Head of caudate nucleus (tissue), 42 donors: ENCODE results near the gene RASL11A.
"Not testable (repeated sequence)": the region's sequence is repeated elsewhere in the genome, so short reads cannot be mapped to it uniquely, and the experiment has no call there.

Experiments
- DNase-seq, 42 donors: peaks; one replicate each; pipeline versions ENCODE4 v3.0.0 to v3.0.0-alpha.2; 2020 to 2021; ENCODE audit warnings: mixed read lengths in 7 of 42
- intact Hi-C: fragments of 100-400 bp; cut with DNase I; formaldehyde crosslinking; loops from one replicate; pipeline ENCODE4 v1.15.0; 2022

The RASL11A gene

DNA sequence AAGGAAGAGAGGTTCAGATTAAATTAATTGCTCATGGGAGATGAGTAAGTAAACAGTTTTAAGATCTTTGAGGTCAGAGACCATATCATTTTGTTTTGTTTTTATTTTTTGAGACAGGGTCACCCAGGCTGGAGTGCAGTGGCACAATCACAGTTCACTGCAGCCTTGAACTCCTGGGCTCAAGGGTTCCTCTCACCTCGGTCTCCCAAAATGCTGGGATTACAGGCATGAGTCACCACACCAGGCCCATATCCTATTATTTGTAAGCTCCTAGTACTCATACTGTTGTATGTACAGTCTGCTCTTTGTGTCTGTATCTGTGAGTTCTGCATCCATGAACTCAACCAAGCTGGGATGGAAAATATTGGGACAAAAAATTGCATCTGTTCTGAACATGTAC, 6.0 kb upstream of the RASL11A start:
- no peak for DNase-seq
- intact Hi-C loops = no loop called here

DNA sequence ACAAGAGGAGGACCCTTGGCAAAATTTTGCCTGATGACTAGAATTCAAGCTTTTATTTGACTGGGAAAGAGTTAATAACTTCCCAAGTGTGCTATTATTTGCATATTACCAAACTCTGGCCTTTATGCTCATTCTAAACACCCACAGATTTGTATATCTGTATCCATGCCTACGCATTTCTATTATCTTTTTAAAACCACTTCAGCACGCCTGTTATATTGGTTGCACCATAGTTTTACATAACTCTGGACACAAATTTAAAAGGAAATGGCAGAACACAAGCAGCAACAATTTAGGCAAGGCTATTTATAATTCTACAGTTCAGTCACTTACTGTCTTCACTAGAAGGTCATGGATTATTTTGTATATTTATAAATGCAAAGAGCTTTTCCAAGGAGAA, 3.7 kb upstream of the RASL11A start:
- intact Hi-C loops = no loop called here
- DNase-seq = no peak

DNA sequence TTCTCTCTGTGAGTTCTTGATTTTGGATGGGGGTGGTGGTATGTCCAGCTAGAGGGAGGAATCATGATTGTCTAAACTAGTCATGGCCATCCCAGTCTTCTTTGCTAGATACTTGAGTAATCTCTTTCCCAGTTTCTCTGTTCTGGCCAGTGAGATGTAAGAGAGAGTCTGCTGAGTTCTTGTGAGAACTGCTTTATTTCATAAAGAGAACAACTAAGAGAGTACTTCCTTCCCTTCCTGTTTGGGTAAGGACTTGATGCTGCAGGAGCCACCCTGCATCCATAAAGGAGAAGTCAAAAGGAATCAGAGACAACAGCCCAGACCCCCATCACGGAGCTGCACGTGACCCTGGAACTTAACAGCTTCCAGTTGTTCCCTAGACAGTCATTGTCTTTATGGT, 3.0 kb upstream of the RASL11A start:
- intact Hi-C loops = no loop called here

DNA sequence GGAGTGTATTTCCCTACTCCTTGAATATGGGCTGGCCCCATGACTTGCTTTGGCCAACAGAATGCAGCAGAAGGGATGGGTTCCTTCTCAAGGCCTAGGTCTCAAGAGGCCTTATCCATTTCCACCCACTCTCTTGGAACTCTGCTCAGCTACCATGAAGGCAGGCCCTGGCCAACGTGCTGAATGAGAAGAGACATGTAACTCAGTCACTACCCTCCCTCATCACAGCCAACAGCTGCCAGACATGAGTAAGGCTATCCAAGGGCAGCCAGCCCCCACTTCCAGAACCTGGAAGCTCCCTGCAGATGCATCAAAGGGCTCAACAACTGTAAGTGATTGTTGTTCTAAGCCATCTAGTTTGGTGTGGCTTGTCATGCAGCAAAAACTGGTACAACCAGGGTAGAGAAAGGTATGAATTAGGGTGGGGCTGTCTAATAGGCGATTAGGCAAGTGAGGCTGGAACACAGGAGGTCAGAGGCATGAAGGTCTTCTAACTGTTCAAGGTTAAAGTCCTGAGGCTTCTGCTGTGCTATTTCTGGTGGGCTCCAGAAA, 1.4 kb upstream of the RASL11A start:
- DNase-seq = no peak
- intact Hi-C loops = no loop called here

More for the DNA sequence above, 3.0 kb upstream of the RASL11A start:
- no peak for DNase-seq

DNA sequence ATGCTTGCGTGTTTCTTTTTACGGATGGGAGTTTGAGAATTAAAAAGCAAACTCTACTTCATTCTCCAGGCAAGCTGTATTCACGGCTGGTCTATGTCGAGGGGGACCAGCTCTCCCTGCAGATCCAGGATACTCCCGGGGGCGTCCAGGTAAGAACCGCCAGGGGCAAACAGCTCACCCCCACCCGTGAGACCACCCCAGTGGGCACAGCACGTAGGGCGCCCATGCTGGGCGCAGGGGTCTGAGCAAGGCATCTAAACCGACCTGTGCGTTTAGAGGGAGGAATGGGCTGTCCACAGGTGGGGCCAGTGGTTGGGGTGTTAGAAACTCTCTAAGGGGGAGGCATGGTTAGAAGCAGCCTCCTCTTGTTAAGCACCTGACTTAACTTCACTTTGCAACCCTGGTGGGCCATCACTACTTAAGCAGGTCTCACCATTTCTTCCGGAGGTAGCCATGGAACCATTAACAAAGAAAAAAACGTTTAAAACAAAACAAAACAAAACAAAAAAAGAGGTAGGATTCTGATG, 1.0 kb downstream of the RASL11A start:
- intact Hi-C loops = loop anchor here (10.0 kb wide), 1 partner anchor 83 kb away; no protein-coding TSS in a partner anchor
- DNase-seq = no peak

DNA sequence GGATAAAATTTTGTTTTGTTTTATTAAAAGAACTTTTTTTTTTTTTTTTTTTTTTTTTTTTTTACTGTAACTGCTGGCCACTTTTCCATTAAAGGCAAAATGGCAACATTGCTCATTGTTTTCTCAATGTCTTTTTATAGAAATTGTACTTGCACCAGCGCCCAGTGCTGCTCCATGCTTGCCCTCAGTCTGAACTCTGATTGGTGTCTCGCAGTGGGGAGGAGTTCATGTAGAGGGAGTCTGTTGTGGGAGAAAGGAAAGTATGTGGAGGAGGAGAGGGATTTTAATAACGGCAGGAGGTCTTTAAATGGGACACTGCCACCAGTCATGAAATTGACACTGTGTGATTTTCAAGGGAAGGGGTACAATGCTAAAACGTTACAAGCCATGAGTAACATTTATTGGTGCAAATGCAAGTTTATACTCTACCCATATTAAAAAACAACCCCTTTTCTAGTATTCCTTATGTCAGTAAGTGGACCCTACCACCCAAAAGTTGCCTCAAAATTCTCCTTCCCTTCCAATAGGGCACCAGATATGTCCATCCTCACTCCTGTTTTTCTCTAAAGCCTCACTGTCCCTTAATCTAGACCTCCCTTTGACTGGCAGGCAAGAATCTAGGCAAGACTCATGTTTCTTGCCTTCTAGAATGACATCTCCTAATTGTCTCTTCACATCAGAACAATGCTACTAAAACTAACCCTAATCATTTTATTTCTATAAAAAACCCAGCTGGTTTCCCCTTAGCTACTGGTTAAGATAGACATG, 3.2 kb downstream of the RASL11A start:
- intact Hi-C loops = loop anchor here (10.0 kb wide), 1 partner anchor 81 kb away; no protein-coding TSS in a partner anchor
- DNase-seq = peak in 1 of 42 donors; percentile 39

DNA sequence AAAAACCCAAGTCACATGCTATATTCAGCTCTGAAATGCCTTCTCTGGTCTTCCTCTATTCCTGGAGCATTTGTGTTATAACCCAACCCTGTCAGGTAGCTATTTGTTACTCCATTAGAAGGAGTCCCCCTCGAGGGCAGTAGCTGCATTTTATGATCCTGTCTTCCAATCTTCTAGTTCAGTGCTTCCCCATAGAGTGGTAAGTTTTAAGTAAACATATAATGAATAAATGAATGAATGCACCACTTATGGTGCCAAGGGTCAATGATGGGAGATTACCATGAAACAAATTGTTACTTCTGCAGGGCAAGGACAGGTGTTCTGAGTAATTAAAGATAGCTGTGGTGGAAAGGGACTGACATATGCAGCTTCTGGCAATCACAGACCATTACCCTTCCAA, 4.0 kb downstream of the RASL11A start:
- no peak for DNase-seq
- intact Hi-C loops = loop anchor here (10.0 kb wide), 1 partner anchor 80 kb away; no protein-coding TSS in a partner anchor

DNA sequence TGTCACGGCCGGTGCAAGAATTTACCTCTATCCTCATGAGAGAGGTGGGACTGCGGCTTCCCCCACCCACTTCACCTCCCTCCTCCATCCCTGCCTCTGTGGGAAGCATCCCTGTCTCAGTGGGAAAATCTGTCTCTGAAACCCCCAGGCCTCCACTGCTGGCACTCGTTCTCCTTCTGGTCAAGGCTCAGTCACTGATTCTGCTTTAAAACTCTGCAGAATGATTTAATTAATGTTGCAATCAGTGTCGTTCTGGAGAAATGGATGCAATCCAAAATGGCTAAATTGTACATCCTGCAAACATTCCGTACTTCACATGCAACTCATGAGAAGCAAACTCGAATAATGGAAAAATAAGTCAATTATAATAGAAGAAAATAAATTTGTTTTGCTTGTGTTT, 5.6 kb downstream of the RASL11A start:
- no peak for DNase-seq
- intact Hi-C loops = loop anchor here (10.0 kb wide), 1 partner anchor 79 kb away; no protein-coding TSS in a partner anchor

DNA sequence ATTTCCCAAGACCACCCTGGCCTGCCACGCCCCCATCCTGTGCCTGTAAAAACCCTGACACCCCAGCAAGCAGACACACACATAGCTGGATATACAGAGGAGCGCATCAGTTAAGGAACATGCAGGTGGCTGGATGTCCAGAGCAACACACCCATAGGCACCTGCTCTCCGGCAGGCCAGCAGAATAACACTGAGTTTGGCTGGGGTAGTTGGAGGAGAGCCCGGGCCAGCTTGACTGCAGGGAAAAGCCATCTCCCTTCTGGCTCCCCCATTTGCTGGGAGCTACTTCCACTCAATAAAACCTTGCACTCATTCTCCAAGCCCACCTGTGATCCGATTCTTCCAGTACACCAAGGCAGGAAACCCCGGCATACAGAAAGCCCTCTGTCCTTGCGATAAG, 8.9 kb downstream of the RASL11A start:
- no peak for DNase-seq
- intact Hi-C loops = loop anchor here (10.0 kb wide), 1 partner anchor 75 kb away; no protein-coding TSS in a partner anchor

DNA sequence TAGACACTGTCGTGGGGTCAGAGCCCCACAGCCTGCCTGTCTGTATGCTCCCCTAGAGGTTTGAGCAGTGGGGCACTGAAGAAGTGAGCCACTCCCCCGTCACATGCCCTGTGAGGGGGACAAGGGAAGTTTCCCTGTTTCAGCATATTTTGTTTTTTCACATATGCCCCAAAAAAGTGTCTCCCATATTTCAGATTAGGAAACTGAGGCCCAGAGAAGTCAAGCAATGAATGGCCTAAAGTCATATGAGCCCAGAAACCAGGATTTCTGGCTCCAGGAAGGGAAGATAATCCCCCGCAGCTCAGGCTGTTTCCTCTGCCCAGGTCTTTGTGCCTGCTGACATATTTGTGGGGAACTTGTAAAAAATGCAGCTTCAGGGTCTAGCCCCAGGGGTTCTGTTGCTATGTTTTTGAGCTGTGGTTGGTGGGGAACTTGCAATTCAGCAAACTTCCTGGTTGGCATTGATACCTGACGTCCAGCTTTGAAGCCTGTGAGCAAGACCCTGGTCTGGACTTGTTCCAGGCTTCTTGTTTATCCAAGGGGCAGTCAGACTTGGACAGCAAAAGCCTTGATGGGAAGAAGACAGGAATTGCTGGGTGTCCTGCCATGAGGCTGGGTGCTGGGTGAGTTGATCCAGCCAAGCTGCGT, 9.5 kb downstream of the RASL11A start:
- intact Hi-C loops = loop anchor here (5.0 kb wide), 1 partner anchor 293 kb away; no protein-coding TSS in a partner anchor
- DNase-seq = no peak

DNA sequence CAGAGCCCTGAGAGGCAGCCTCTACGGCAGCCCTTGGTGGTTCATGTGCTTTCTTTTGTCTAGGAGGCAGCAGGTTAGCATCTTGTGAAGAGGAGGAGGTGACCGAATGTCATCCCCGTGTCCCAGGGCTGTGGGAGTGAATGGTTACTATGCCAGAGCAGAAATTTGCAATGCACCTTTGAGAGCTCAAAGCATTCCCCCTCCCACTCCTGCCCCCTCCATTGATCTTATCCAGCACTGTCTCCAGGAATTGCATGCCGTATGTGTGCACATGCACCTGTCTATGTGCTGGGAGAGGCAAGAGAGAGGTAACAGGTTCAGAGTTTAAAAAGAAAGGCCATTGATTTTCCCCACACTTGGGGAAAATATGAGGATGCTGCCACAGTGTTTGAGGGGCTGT, 10.2 kb downstream of the RASL11A start:
- intact Hi-C loops = loop anchor here (5.0 kb wide), 1 partner anchor 294 kb away; no protein-coding TSS in a partner anchor
- DNase-seq = peak in 9 of 42 donors; percentile 22 to 61 (median 42)

DNA sequence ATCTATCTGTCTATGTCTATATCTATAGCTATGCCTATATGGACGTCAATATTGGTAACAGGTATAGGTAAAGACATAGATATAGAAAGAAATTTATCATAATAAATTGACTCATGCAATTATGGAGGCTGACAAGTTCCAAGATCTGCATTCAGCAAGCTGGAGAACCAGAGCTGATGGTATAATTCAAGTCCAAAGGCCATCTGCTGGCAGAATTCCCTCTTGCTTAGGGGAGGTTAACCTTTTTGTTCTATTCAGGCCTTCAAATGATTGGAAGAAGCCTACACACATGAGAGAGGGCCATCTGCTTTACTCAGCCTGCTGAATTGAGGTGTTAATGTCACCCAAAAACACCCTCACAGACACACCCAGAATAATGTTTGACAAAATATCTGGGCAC, 10.8 kb downstream of the RASL11A start:
- intact Hi-C loops = loop anchor here (5.0 kb wide), 1 partner anchor 294 kb away; no protein-coding TSS in a partner anchor
- no peak for DNase-seq

DNA sequence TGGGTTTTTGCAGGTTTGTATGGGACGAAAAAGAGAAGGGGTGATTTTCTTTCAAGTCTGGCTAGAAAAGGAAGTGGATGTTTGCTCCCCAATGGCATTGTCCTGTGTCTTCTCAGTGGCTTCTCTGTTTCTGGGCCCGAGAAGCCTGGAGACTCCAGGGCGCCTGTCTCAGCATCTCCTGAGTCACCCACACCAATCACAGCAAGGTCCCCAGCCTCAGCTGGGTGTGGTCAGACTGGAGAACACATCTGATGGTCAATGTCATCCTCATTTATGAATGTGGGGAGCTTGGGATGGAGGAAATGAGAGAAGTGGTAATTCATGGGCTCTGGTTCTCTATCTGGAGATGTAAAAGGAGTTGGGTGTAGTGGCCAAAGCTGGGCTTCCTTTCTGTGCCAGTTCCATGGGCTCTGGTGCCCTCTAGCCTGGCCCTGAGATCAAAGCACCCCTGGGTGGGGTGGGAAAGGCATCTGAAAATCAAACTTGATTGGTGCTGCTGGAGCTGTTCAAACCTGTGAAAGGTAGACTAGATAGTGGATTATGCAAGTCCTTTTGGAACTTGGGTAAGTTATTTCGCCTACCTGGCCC, 13.4 kb downstream of the RASL11A start:
- intact Hi-C loops = loop anchor here (5.0 kb wide), 1 partner anchor 297 kb away; no protein-coding TSS in a partner anchor
- peak in 33 of 42 donors; percentile 35 to 80 (median 57) for DNase-seq

DNA sequence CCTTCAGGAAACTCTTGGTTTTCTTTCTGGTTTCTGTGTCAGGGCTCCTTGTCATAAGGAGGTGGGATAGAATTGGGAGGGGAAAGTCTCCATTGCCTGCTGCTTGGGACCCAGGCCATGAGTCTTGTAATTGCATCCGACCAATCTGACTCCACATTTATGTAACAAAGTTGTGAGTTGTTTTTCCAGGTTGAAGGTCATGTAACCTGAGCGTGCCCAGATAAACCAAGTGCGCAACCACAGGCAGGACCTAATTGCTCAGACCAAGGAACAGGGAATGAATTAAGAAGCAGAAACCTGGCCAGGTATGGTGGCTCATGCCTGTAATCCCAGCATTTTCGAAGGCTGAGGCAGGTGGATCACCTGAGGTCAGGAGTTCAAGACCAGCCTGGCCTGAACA, 17.8 kb downstream of the RASL11A start:
- intact Hi-C loops = no loop called here
- DNase-seq = no peak

DNA sequence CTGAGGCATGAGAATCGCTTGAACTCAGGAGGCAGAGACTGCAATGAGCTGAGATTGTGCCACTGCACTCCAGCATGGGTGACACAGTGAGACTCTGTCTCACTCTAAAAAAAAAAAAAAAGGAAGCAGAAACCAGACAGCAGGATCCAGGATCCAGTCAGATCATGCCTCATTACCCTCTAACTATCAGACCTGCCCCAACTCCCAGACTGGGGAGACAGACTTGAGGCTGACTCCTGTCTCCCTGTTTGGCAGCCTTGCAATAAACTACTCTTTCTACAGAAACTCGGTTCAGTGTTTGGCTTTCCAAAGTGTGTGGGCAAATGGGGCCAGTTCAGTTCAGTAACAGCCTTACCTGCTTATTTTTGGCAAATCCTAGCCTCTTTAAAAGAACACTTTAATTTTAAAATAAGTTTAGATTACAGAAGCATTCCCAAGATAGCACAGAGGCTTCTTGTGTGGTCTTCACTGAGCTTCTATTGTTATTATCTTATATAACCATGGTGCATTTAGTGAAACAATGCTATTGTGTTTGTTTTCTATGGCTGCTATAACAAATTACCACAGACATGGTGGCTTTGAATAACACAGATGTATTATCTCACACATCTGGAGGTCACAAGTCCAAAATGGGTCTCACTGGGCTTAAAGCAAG, 18.5 kb downstream of the RASL11A start:
- intact Hi-C loops = no loop called here
- peak in 14 of 42 donors; percentile 21 to 60 (median 40) for DNase-seq

DNA sequence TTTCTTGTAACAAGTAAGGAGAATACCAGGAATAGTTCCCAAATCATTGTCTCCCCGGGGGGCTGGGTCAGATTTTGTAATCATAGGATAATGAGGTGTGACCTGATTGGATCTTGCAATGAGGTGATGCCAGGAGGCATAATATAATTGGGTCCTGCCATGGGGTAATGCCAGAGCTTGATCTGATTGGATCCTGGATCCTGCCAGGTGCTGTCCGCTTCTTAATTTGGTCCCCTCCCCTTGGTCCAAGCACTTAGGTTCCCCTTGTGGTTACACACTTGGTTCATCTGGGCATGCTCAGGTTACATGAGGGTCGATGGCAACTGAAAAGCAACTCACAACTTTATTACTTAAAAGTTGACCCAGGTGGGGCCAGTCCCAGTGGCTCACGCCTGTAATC, 20.1 kb downstream of the RASL11A start:
- peak in 1 of 42 donors; percentile 35 for DNase-seq

DNA sequence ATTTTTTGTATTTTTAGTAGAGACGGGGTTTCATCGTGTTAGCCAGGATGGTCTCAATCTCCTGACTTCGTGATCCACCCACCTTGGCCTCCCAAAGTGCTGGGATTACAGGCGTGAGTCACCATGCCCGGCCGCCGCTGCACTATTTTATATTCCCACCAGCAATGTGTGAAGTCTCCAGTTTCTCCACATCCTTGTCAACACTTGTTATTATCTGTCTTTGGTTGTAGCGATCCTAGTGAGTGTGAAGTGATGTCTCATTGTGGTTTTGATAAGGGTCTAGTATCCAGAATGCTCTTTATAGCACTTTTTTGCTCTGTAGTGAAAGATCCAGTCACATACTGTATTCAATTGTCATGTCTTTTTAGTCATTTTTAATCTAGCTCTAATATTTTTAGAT, 21.3 kb downstream of the RASL11A start:
- DNase-seq, intact Hi-C loops: not testable (repeated sequence)

More for the DNA sequence above, 20.1 kb downstream of the RASL11A start:
- intact Hi-C loops = no loop called here

DNA sequence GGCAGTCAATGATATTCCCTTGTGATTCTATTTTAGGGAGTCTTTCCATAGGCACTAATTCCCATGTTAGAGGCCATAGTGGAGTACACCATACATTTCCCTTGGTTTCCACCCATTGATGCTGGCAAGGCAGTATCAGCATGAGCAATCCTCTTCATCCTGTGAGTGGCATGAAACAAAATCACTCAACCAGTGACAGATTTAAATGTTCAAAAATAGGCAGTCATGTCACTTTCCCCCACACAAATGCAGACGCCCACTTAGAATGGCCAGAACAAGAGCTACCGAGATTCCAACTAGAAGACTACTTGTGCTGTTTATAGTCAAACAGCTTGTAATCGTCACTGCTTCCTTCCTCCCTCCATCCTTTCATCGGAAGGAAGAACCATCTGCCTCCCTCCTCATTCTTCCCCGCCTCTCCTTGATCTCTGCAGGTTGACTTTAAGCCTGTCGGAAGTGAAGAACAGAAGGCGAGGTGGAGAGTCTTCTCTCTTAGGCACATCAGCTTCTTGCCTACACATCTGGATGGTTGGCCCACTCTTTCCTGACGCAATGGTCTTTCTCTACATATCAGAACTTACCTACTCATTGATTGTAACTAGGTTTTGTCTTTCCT, 22.6 kb downstream of the RASL11A start:
- intact Hi-C loops = no loop called here
- peak in 3 of 42 donors; percentile 34 to 62 (median 39) for DNase-seq
